A549 (cell line): ENCODE results near the gene PABPC3.

ENCODE experiments used
- CTCF ChIP-seq: fragments of >200 bp; sonication (Bioruptor Twin); formaldehyde crosslinking; IDR thresholded peaks from 3 replicates; pipeline ENCODE4 v1.5.1; 2016
- EP300 ChIP-seq, 2 experiments: fragments of >200 bp; sonication (Bioruptor Twin); formaldehyde crosslinking; IDR thresholded peaks; 2 replicates in 1 of 2; 3 replicates in 1 of 2; pipeline ENCODE4 v1.6.1; 2016 to 2017

- no peak for TF ChIP-seq EP300 (IDR thresholded peaks at IDR 0.05)
- TF ChIP-seq CTCF = no peak
These were observed 22.5 kb downstream of the PABPC3 start for GRCh38 chr13:25118378-25118905.
